Endothelial cell of umbilical vein (primary cell): ENCODE data around the gene HP1BP3. TPM values are rescaled to one million over a fixed set of nuclear protein-coding genes. Genes with fewer than 3 reads are reported as not detected.

Experiments used
- BruUV-seq: library from RNA; stranded (reverse); fragments of 400-500 nt; replicated peaks from 2 replicates; lab custom pipeline; 2021; lab: Mats Ljungman, UMichigan
- CTCF ChIA-PET: fragments of 300-600, 350-600 bp; sonication (Branson Sonifier 250); formaldehyde crosslinking; loops from one replicate; lab custom pipeline; 2021; ENCODE audit warnings: antibody characterized with exemption, inconsistent platforms; lab: Charles Lee
- POLR2A ChIA-PET: fragments of 300-600, 350-600 bp; sonication (Branson Sonifier 250); formaldehyde crosslinking; loops from one replicate; lab custom pipeline; 2021; ENCODE audit warnings: antibody characterized with exemption, inconsistent platforms; lab: Charles Lee
- DNase-seq: peaks from one replicate; pipeline ENCODE4 v3.0.0-alpha.2; 2011; ENCODE audit warnings: low read depth, low spot score
- FAIRE-seq: peaks from 2 replicates; lab custom pipeline; 2011; peaks lifted over from hg19 to GRCh38; lab: Jason Lieb, UNC
- H2AFZ ChIP-seq: 2 replicates; pipeline ENCODE4 v1.6.0; 2012; ENCODE audit warnings: low read depth, low read length, control low read depth, inconsistent platforms
- H3K27ac ChIP-seq: 2 replicates; pipeline ENCODE4 v1.5.1; 2011; ENCODE audit warnings: low read depth, mild to moderate bottlenecking, control low read depth, low read length, moderate library complexity; ENCODE audit not compliant: insufficient read depth
- H3K27me3 ChIP-seq, 2 experiments: 2 replicates each; pipeline versions ENCODE4 v1.6.0 to v1.6.1; 2011; ENCODE audit warnings: low read length in 2 of 2, mixed read lengths in 1 of 2; ENCODE audit not compliant: control insufficient read depth in 2 of 2, insufficient read depth in 2 of 2
- H3K36me3 ChIP-seq, 2 experiments: 2 replicates in 1 of 2; 3 replicates in 1 of 2; pipeline ENCODE4 v1.5.1; 2011; ENCODE audit warnings: low read length in 2 of 2, mild to moderate bottlenecking in 1 of 2, moderate library complexity in 1 of 2; ENCODE audit not compliant: control insufficient read depth in 2 of 2, insufficient read depth in 2 of 2; ENCODE audit errors: extremely low read depth in 1 of 2
- H3K4me1 ChIP-seq: 3 replicates; pipeline ENCODE4 v1.5.1; 2011; ENCODE audit warnings: mild to moderate bottlenecking, low read length; ENCODE audit not compliant: control insufficient read depth, insufficient read depth; ENCODE audit errors: extremely low read depth
- H3K4me2 ChIP-seq: 2 replicates; pipeline ENCODE4 v1.6.1; 2011; ENCODE audit warnings: low read length, control low read depth, mixed read lengths; ENCODE audit not compliant: insufficient read depth
- H3K4me3 ChIP-seq, 3 experiments: fragments of 200-600 bp in 1 of 3; sonication (generic), shearing (Covaris generic) in 1 of 3; replicated peaks in 1 of 3; 2 replicates each; pipeline ENCODE4 v1.5.1; 2011 to 2016; ENCODE audit warnings: control low read depth in 3 of 3, low read length in 3 of 3, mild to moderate bottlenecking in 2 of 3, inconsistent platforms in 1 of 3, low read depth in 1 of 3, moderate library complexity in 1 of 3; ENCODE audit not compliant: insufficient read depth in 1 of 3
- H3K79me2 ChIP-seq: 2 replicates; pipeline ENCODE4 v1.6.0; 2012; ENCODE audit warnings: low read length, inconsistent platforms; ENCODE audit not compliant: control insufficient read depth, insufficient read depth
- H3K9ac ChIP-seq: replicated peaks from 2 replicates; pipeline ENCODE3; 2011; ENCODE audit warnings: low read length, control low read depth; ENCODE audit not compliant: insufficient read depth; ENCODE audit errors: extremely low read depth
- H3K9me1 ChIP-seq: replicated peaks from 3 replicates; pipeline ENCODE4 v1.6.0; 2011; ENCODE audit warnings: mild to moderate bottlenecking, low read length; ENCODE audit not compliant: control insufficient read depth, insufficient read depth; ENCODE audit errors: extremely low read depth
- H3K9me3 ChIP-seq: replicated peaks from 2 replicates; pipeline ENCODE4 v1.5.1; 2012; ENCODE audit warnings: low read length, inconsistent platforms; ENCODE audit not compliant: control insufficient read depth, insufficient read depth
- H4K20me1 ChIP-seq: replicated peaks from 2 replicates; pipeline ENCODE3; 2011; ENCODE audit warnings: mild to moderate bottlenecking, low read length; ENCODE audit not compliant: control insufficient read depth, insufficient read depth; ENCODE audit errors: extremely low read depth
- EZH2 ChIP-seq: IDR thresholded peaks from 2 replicates; pipeline ENCODE4 v1.6.1; 2012; ENCODE audit warnings: borderline replicate concordance, low read depth, mild to moderate bottlenecking, moderate library complexity, low read length, inconsistent platforms; ENCODE audit not compliant: severe bottlenecking
- FOS ChIP-seq: IDR thresholded peaks from 2 replicates; pipeline ENCODE4 v1.6.1; 2011; ENCODE audit warnings: mild to moderate bottlenecking, low read length, moderate library complexity, borderline replicate concordance; ENCODE audit not compliant: insufficient read depth
- GATA2 ChIP-seq: IDR thresholded peaks from 2 replicates; pipeline ENCODE4 v1.7.0; 2011; ENCODE audit warnings: low read depth, mild to moderate bottlenecking, moderate library complexity, mixed read lengths, low read length; ENCODE audit not compliant: insufficient read length, insufficient read depth
- JUN ChIP-seq: IDR thresholded peaks from 2 replicates; pipeline ENCODE4 v1.6.1; 2011; ENCODE audit warnings: borderline replicate concordance, low read depth; ENCODE audit not compliant: insufficient read length, insufficient read depth
- MYC ChIP-seq: IDR thresholded peaks from one replicate; pipeline ENCODE4 v1.6.1; 2011; ENCODE audit warnings: mild to moderate bottlenecking, low read depth, low read length
- POLR2A ChIP-seq: IDR thresholded peaks from 2 replicates; pipeline ENCODE4 v1.6.1; 2012; ENCODE audit warnings: low read depth, mild to moderate bottlenecking, control low read depth, low read length
- POLR2AphosphoS5 ChIP-seq: IDR thresholded peaks from 2 replicates; pipeline ENCODE4 v1.6.1; 2012; ENCODE audit warnings: low read depth, mild to moderate bottlenecking, control low read depth, low read length, moderate library complexity; ENCODE audit not compliant: insufficient read depth
- dilution Hi-C: fragments of 300-500 bp; cut with MboI; formaldehyde crosslinking; loops from one replicate; pipeline ENCODE4 v1.15.0; 2019; ENCODE audit warnings: low sequenced_read_pairs; ENCODE audit not compliant: extremely low pct_ligation_motif_present
- intact Hi-C: fragments of 100-400 bp; cut with micrococcal nuclease; formaldehyde crosslinking; loops from one replicate; pipeline ENCODE4 v1.10.0; 2022
- polyA plus RNA-seq, 4 experiments: library from polyadenylated mRNA; depleted of rRNA in 3 of 4; stranded (reverse) in 3 of 4; unstranded in 1 of 4; fragments of >200 nt; gene quantifications; 2 replicates each; pipeline versions ENCODE4 v1.2.1 to v1.2.3, GENCODE V29; 2011 to 2012; ENCODE audit warnings: missing spikeins in 1 of 4
- total RNA-seq: library from RNA; stranded (reverse); gene quantifications from 2 replicates; pipeline ENCODE4 v1.2.3, GENCODE V29; 2021
- TF ChIP-seq, protein P1 (sequence below), 2 donors: IDR thresholded peaks; 1 replicate in 1 of 2; 2 replicates in 1 of 2; pipeline ENCODE4 v1.5.1; 2011; ENCODE audit warnings: low read length in 2 of 2, mild to moderate bottlenecking in 2 of 2, moderate library complexity in 2 of 2, control low read depth in 1 of 2, inconsistent platforms in 1 of 2, low read depth in 1 of 2; ENCODE audit not compliant: insufficient read depth in 1 of 2; ENCODE audit errors: extremely low read depth in 1 of 2
- TF ChIP-seq, protein P2 (sequence below): IDR thresholded peaks from 2 replicates; pipeline ENCODE4 v1.6.1; 2011; ENCODE audit not compliant: insufficient read depth, insufficient read length

HP1BP3 gene
- total and polyA plus RNA-seq, 2 donors (not counting 3 experiments of a cell fraction or from before 2014, with no cell fraction given), result 87.2 to 231 TPM

- Histone ChIP-seq H3K36me3 (no peaks in the 10 kb centered on the region), H3K27me3 (no peaks in the 10 kb centered on the region), H3K79me2 (no peaks in the 10 kb centered on the region), H3K9ac (no peak overlapping the region), H3K4me2 (no peak overlapping the region), H3K9me3 (no peaks in the 10 kb centered on the region), H3K4me1 (peaks cover 4% of the 10 kb centered on the region), H4K20me1 (no peaks in the 10 kb centered on the region), H2AFZ (no peak overlapping the region), H3K9me1 (no peaks in the 10 kb centered on the region), H3K4me3 (no peak overlapping the region), H3K27ac (no peak overlapping the region)
- ChIA-PET CTCF (interaction anchor here (1.2 to 1.4 kb wide), 3 partner anchors 17 to 494 kb away, joined by 3 to 9 read pairs (median 3); no protein-coding TSS in a partner anchor), POLR2A (no interaction called here)
- TF ChIP-seq, protein P1, sequence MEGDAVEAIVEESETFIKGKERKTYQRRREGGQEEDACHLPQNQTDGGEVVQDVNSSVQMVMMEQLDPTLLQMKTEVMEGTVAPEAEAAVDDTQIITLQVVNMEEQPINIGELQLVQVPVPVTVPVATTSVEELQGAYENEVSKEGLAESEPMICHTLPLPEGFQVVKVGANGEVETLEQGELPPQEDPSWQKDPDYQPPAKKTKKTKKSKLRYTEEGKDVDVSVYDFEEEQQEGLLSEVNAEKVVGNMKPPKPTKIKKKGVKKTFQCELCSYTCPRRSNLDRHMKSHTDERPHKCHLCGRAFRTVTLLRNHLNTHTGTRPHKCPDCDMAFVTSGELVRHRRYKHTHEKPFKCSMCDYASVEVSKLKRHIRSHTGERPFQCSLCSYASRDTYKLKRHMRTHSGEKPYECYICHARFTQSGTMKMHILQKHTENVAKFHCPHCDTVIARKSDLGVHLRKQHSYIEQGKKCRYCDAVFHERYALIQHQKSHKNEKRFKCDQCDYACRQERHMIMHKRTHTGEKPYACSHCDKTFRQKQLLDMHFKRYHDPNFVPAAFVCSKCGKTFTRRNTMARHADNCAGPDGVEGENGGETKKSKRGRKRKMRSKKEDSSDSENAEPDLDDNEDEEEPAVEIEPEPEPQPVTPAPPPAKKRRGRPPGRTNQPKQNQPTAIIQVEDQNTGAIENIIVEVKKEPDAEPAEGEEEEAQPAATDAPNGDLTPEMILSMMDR (IDR thresholded peaks at IDR 0.05; ENCODE audit: extremely low read depth in 1 of 2, insufficient read depth in 1 of 2, low read depth in 1 of 2, low read length in 2 of 2), result no peak
- FAIRE-seq, result no peak
- DNase-seq, result no peak
- dilution Hi-C loops, result no loop called here
- intact Hi-C loops, result no loop called here
- BruUV-seq, result no TSS peak
These were observed 85.7 kb downstream of the HP1BP3 start for GRCh38 chr1:20701446-20701845.

- Histone ChIP-seq H2AFZ (no peak overlapping the region), H3K9ac (no peak overlapping the region), H3K27ac (no peak overlapping the region), H4K20me1 (no peaks in the 10 kb centered on the region), H3K4me2 (no peak overlapping the region), H3K9me1 (no peaks in the 10 kb centered on the region), H3K9me3 (no peaks in the 10 kb centered on the region), H3K4me1 (peaks cover 4% of the 10 kb centered on the region), H3K4me3 (no peak overlapping the region), H3K79me2 (no peaks in the 10 kb centered on the region), H3K36me3 (no peaks in the 10 kb centered on the region), H3K27me3 (no peaks in the 10 kb centered on the region)
- intact Hi-C loops, result no loop called here
- BruUV-seq, result no TSS peak
- FAIRE-seq, result no peak
- no peak for DNase-seq
- POLR2A ChIA-PET, result no interaction called here
- TF ChIP-seq POLR2AphosphoS5, result no peak
- TF ChIP-seq GATA2, result no peak
- TF ChIP-seq JUN, result no peak
- no peak for TF ChIP-seq POLR2A
- TF ChIP-seq, protein P2, sequence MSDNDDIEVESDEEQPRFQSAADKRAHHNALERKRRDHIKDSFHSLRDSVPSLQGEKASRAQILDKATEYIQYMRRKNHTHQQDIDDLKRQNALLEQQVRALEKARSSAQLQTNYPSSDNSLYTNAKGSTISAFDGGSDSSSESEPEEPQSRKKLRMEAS, result no peak
- TF ChIP-seq, protein P1 (IDR thresholded peaks at IDR 0.05; ENCODE audit: extremely low read depth in 1 of 2, insufficient read depth in 1 of 2, low read depth in 1 of 2, low read length in 2 of 2), result no peak
- TF ChIP-seq EZH2, result no peak
- TF ChIP-seq FOS, result no peak
- TF ChIP-seq MYC, result no peak
- CTCF ChIA-PET, result interaction anchor here (5.1 kb wide), 1 partner anchor 495 kb away, joined by 150 read pairs; no protein-coding TSS in a partner anchor
- dilution Hi-C loops, result no loop called here
These were observed 86.4 kb downstream of the HP1BP3 start for GRCh38 chr1:20700636-20701215.
